Activated CD8-positive, alpha-beta T cell treated with anti-CD3 and anti-CD28 coated beads for 36 hours (primary cell): ENCODE results near the gene HSPA14. TPM values are rescaled to one million over a fixed set of nuclear protein-coding genes. Genes with fewer than 3 reads are reported as not detected.
A peak's percentile ranks its signal among the peaks of the same experiment; 100 is the strongest.

Source experiments
- ATAC-seq: fragments of 200-7000 bp; cut with Tn5 transposase; one replicate; pipeline ENCODE4 v1.10.0; 2021; ENCODE audit warnings: mild to moderate bottlenecking, moderate library complexity
- CTCF ChIA-PET: fragments of 350-600 bp; sonication (Branson Sonifier 250); formaldehyde crosslinking; loops from one replicate; lab custom pipeline; 2021; ENCODE audit warnings: antibody characterized with exemption; lab: Charles Lee
- POLR2A ChIA-PET: fragments of 350-600 bp; sonication (Branson Sonifier 250); formaldehyde crosslinking; loops from one replicate; lab custom pipeline; 2021; ENCODE audit warnings: antibody characterized with exemption; lab: Charles Lee
- DNase-seq: peaks from one replicate; pipeline ENCODE4 v3.0.0-alpha.2; 2020
- H3K27ac Mint-ChIP-seq: one replicate; pipeline ENCODE4 v1.8.0; 2021; ENCODE audit warnings: mild to moderate bottlenecking, mixed read lengths
- H3K27me3 Mint-ChIP-seq: one replicate; pipeline ENCODE4 v1.8.0; 2021; ENCODE audit warnings: mixed read lengths
- H3K36me3 Mint-ChIP-seq: one replicate; pipeline ENCODE4 v1.8.0; 2021; ENCODE audit warnings: low read depth, mixed read lengths
- H3K4me1 Mint-ChIP-seq: one replicate; pipeline ENCODE4 v1.8.0; 2021; ENCODE audit warnings: low read depth, mixed read lengths
- H3K4me3 Mint-ChIP-seq: one replicate; pipeline ENCODE4 v1.8.0; 2021; ENCODE audit warnings: mild to moderate bottlenecking, moderate library complexity, mixed read lengths
- H3K9me3 Mint-ChIP-seq: one replicate; pipeline ENCODE4 v1.8.0; 2021; ENCODE audit warnings: mixed read lengths
- CTCF ChIP-seq: fragments of 200-600 bp; IDR thresholded peaks from one replicate; pipeline ENCODE4 v1.8.0; 2022; ENCODE audit warnings: antibody characterized with exemption, mild to moderate bottlenecking
- intact Hi-C: fragments of 100-400 bp; cut with micrococcal nuclease; formaldehyde crosslinking; loops from one replicate; pipeline ENCODE4 v1.10.0; 2022
- total RNA-seq, 2 experiments: library from RNA; stranded (reverse); gene quantifications; one replicate each; pipeline ENCODE4 v1.2.3, GENCODE V29; 2021

Gene HSPA14
- total RNA-seq, 2 experiments from 2014 or later = 36.1 to 36.7 TPM

GRCh38 chr10:14837003-14837756 is 926 bp upstream of the HSPA14 start:
- intact Hi-C loops = loop anchor here (10.0 kb wide), 1 partner anchor 118 kb away; the partner anchor contains the start of genes DCLRE1C and MEIG1
- Mint-ChIP-seq H3K9me3 (no peaks in the 10 kb centered on the region), H3K36me3 (peaks cover 25% of the 10 kb centered on the region), H3K4me1 (peaks cover 24% of the 10 kb centered on the region), H3K27ac (peak overlapping the region; percentile 98), H3K4me3 (peak overlapping the region; percentile 95), H3K27me3 (no peaks in the 10 kb centered on the region)
- ChIA-PET POLR2A (interaction anchor here (0.8 to 2.4 kb wide), 16 partner anchors 11 to 652 kb away, joined by 3 to 19 read pairs (median 5); partner anchors contain the start of genes DCLRE1C and SUV39H2), CTCF (interaction anchor here (0.7 to 4.9 kb wide), 13 partner anchors 10 to 652 kb away, joined by 3 to 35 read pairs (median 4); no protein-coding TSS in a partner anchor)
- DNase-seq (no peak), ATAC-seq (no peak)
- TF ChIP-seq CTCF = no peak

GRCh38 chr10:14838582-14839304 is 637 bp downstream of the HSPA14 start:
- no peak for ATAC-seq
- CTCF ChIA-PET = interaction anchor here (0.8 to 4.9 kb wide), 7 partner anchors 15 to 340 kb away, joined by 3 to 35 read pairs (median 10); no protein-coding TSS in a partner anchor
- peaks cover 35% of the 10 kb centered on the region for H3K36me3 Mint-ChIP-seq

GRCh38 chr10:14839305-14839695 is 1.2 kb downstream of the HSPA14 start:
- Mint-ChIP-seq H3K9me3 (no peaks in the 10 kb centered on the region), H3K4me1 (peaks cover 24% of the 10 kb centered on the region), H3K27ac (peak overlapping the region; percentile 98), H3K36me3 (peaks cover 35% of the 10 kb centered on the region), H3K4me3 (peak overlapping the region; percentile 95), H3K27me3 (no peaks in the 10 kb centered on the region)
- peak; percentile 9 for DNase-seq
- ATAC-seq = no peak
- TF ChIP-seq CTCF = no peak
- ChIA-PET CTCF (interaction anchor here (1.2 to 4.9 kb wide), 2 partner anchors 16 to 261 kb away, joined by 3 to 35 read pairs; no protein-coding TSS in a partner anchor), POLR2A (interaction anchor here (0.8 to 2.4 kb wide), 14 partner anchors 8 to 280 kb away, joined by 3 to 19 read pairs (median 4); partner anchors contain the start of genes DCLRE1C, MEIG1 and SUV39H2)
- intact Hi-C loops = loop anchor here (10.0 kb wide), 1 partner anchor 116 kb away; the partner anchor contains the start of genes DCLRE1C and MEIG1

More at GRCh38 chr10:14838582-14839304, 637 bp downstream of the HSPA14 start:
- H3K4me1 Mint-ChIP-seq = peaks cover 24% of the 10 kb centered on the region
- peak; percentile 44 for DNase-seq
- no peaks in the 10 kb centered on the region for H3K9me3 Mint-ChIP-seq
- POLR2A ChIA-PET = interaction anchor here (0.6 to 2.4 kb wide), 26 partner anchors 9 to 654 kb away, joined by 3 to 19 read pairs (median 4); partner anchors contain the start of genes DCLRE1C, MEIG1 and SUV39H2
- peak overlapping the region; percentile 95 for H3K4me3 Mint-ChIP-seq
- H3K27ac Mint-ChIP-seq = peak overlapping the region; percentile 98
- no peaks in the 10 kb centered on the region for H3K27me3 Mint-ChIP-seq
- TF ChIP-seq CTCF = no peak
- intact Hi-C loops = loop anchor here (10.0 kb wide), 1 partner anchor 116 kb away; the partner anchor contains the start of genes DCLRE1C and MEIG1

GRCh38 chr10:14840178-14840577 is 2.1 kb downstream of the HSPA14 start:
- Mint-ChIP-seq H3K9me3 (no peaks in the 10 kb centered on the region), H3K4me1 (peaks cover 30% of the 10 kb centered on the region), H3K27me3 (no peaks in the 10 kb centered on the region), H3K27ac (peak overlapping the region; percentile 6), H3K4me3 (peak overlapping the region; percentile 95), H3K36me3 (peaks cover 40% of the 10 kb centered on the region)
- intact Hi-C loops = no loop called here
- ChIA-PET POLR2A (no interaction called here), CTCF (no interaction called here)
- no peak for DNase-seq
- no peak for TF ChIP-seq CTCF
- ATAC-seq = no peak
